ENCODE data around the gene SCTR.
"Not testable (repeated sequence)": the region's sequence is repeated elsewhere in the genome, so short reads cannot be mapped to it uniquely, and the experiment has no call there.

Gene SCTR

DNA sequence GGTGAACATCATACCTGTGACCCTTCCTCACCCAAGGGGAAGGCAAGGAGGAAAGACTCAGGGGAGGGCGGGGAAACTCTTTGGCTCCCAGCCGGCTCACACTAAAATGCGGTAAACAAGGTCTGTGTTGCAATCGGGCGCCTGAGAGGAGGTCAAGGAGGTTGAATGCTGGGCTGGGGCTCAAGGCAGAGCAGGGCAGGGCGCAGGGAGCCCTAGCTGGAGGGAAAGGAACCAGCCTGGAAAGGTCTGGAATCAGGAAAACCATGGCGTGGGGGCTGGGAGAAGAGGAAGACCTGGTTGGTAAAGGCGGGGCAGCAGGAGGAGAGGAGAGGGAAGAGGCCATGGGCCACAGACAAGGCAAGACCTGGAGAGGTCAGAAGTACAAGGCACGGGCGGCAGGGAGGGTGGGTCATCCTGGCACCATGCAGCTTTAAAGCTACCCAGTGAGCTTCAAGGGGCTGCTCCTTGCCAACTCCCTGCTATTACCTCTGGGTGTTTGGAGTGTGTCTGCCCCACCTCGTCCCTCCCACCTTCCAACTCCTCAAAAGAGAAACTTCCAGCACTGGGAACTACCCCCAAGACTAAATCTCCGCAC, 97.4 kb downstream of the SCTR start:
- DNase-seq, result no peak

DNA sequence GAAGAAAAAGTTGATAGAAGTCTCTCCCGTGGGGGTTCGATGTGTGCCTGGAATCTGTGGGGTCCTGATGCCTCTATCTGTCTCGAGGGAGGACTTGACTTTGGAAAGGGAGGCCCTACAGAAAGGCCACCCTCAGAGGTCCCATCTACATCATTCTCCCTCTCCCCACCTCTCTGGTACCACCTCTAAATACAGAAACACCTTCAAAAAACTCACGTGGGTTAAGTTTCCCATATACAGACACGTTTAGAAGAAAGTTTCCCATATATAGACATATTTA, 97.9 kb downstream of the SCTR start:
- no peak for DNase-seq

DNA sequence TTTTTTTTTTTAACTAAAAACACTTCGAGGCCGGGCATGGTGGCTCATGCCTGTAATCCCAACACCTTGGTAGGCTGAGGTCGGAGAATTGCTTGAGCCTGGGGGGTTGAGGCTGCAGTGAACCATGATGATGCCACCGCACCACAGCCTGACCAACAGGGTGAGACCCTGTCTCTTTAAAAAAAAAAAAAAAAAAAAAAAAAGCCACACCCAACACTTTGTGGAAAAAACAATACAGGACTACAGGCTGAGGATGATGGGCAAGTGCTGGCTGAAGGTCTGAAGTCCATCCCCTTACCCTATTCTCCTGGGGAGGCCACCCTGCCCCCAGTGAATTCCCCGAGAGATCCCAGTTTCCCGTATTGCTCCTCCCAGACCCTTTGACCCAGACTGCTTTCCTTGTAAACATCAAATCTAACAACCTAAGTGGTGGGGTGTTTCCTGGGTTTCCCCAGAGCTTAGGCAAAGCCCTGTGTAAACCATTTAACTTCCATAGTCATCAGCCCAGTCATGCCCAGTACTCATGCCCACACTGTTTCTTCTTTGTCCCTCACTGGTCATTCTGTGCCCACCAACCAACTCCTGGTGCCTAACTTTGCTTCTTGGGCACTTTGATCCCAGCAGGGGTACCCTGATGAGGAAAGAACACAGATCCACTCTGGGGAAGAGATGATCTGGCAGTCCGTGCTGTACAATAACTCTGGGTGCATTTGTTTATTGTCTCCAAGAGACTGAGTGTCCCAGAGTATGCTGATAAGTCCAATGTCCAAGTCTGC, 98.5 kb downstream of the SCTR start:
- DNase-seq, result no peak

DNA sequence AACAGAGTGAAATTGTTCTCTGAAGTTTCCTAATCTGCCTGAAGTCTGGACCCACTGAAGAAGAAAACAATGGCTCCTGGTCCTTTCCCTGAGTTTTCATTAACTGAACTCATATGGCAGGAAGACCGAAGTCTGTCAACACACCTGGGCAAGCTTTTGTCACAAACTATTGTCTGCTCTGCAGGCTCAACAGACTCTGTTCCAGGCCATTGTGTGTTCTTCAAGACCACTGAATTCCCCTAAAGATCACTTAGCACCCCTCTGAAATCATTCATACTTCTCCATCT, 99.2 kb downstream of the SCTR start:
- no peak for DNase-seq

DNA sequence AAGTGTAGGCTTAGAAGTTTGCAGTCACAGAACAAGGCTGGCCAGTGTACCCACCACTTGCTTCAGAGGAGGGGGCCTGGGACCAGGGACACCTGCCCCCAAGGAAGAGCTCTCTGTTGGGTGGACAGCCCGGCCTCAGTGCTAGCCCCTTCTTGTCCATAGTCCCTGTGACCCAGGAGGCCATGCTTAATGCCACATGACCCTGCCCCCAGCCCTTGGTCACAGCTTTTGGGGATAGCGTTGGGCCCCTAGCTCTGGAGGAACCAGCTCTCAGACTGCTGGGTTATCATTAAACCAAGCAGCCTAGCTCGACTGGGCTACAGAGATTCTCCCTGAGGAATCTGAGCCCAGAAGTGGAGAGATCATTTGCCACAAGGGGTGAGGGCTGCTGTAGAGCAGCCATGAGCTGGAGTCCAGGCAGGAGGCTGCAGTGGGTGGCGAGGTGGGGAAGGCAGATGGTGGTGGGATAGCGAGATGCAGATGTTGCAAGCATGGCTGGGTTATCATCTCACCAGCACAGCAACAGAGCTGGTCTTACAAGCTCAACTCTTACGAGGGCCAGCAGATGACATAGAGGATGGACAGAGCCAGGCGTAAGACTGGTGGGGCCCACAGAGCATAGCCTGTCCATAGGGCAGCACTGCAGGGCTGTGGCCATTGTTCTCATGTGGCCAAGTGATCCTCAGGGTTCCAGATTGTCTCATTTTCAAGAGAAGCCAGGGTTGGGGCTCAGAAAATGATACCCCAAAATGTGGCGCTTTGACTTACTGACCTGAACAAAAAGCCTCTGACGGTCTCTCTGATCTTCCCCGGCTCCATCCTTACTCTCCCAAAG, 99.8 kb downstream of the SCTR start:
- DNase-seq, result no peak

DNA sequence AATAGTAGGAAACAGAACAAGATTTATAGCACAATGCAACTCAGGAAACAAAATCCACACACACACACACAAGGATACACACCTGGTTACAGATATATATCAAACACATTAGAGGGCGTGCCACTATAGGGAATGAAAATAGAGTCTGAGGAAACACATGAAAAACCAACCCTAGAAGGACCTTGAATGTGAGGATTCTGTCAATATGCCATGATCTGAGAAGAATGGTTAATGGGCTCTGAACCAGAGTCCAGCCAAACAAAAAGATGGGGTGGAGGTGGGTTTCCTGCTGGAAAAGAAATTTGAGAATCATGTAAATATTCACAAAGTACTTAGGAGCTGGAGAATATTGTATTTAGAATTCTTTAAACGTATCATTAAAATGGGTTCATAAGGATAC, 100.5 kb downstream of the SCTR start:
- DNase-seq, result no peak

DNA sequence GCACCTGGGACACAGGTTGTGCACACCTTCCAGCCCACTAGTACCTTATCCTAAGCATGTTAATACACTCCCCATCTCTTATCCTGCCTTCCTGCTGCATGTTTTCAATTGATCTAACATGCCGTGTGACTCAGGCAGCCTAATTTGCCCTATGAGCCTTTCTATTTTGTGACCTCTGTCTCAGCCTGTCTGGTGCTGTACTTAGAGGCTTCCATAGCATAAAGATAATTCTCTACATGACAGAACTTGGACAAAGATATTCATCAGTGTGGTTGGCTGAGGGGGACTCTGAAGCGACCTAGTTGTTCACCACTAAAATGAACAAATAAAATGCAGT, 101.2 kb downstream of the SCTR start:
- no peak for DNase-seq

DNA sequence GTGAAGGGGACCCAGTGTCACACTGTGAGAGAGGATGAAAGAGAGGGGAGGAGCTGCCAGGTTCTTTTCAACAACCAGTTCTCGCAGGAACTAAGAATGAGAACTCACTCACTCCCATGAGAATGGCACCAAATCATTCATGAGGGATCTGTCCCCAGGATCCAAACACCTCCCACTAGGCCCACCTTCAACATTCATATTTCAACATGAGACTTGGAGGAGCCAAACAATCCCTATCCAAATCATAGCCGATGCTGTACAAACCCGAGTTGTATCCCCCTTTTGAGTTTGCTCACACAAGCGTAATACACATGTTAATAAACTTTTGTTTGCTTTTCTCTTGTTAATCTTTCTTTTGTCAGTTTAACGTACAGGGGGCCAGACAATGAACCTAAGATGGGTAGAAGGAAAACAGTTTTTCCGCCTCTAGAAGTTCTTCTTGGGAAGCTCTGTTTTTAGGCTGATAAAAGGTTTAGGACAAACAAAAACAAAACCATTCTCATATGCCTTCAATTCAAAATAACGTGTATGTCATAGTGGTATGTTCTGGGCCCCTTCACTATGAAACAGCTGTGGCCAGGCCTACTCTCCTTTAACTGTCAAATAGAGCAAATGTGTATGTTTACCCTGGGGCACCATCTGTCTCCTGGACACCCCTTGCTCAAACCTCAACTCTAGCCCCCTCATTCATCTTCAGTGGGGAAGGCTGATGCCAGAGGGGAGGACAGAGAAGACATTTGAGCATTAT, 101.7 kb downstream of the SCTR start:
- no peak for DNase-seq

DNA sequence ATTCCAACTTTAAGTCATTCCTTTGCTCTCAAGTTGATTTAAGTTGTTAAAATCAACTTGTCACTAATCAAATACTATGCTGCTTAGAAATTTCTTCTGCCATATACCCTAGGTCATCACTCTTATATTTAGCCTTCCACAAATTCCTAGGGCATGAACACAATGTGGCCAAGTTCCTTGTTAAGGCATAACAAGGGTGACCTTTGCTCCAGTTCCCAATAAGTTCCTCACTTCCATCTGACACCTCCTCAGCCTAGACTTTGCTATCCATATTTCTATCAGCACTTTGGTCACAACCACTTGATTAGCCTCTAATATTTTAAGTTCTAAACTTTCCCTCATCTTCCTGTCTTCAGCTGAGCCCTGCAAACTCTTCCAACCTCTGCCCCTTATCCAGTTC, 102.5 kb downstream of the SCTR start:
- no peak for DNase-seq

DNA sequence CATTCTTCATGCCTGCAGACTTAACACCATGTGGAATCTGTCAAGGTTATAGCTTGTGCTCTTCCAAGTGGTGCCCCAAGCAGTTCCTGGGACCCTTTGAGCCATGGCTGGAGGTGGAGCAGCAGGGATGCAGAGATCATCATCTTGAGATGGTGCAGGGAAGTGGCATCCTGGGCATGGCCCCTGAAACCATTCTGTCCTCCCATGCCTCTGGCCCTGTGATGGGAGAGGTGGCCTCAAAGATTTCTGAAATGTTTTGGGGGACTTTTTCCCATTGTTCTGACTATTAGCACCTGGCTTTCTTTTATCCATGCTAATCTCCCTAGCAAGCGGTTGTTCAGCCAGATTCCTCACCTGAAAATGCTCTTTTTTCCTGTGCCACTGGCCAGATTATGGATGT, 103.0 kb downstream of the SCTR start:
- no peak for DNase-seq

DNA sequence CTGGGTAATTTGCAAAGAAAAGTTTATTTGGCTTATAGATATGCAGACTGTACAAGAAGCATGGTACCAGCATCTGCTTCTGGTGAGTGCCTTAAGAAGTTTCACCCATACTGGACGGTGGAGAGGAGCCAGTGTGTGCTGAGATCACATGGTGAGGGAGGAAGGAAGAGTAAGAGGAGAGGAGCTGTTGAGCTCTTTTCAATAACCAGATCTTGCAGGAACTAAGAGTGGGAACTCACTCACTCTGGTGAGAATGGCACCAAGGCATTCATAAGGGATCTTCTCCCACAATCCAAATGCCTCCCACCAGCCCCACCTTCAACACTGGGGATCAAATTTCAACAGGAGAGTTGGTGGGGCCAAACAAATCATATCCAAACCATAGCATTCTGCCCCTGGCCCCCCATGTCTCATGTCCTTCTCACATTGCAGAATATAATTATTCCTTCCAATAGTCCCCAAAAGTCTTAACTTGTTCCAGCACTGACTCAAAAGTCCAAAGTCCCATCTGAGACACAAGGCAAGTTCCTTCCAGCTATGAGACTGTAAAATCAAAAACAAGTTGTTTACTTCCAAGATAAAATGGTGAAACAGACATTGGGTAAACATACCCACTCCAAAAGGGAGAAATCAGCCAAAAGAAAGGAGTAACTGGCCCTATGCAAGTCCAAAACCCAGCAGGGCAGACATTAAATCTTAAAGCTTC, 104.3 kb downstream of the SCTR start:
- DNase-seq, result no peak

DNA sequence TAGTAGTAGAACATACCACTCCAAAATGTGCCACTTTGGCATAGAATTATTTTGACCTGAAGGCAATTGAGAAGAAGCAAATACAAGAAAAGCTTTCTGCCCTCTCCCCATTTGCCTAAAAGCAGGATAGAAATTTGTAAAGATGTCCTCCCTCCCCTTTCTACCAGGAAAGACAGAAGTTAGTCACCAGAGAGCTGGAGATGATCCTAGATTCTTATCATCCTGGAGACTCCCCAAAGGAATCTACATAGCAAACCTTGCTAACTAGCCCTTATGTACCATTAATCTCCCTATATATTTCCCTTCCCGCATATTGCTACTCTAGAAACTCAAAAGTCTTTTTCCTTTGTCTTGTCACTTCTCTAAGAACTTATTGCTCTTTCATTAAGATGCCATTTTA, 105.2 kb downstream of the SCTR start:
- no peak for DNase-seq

DNA sequence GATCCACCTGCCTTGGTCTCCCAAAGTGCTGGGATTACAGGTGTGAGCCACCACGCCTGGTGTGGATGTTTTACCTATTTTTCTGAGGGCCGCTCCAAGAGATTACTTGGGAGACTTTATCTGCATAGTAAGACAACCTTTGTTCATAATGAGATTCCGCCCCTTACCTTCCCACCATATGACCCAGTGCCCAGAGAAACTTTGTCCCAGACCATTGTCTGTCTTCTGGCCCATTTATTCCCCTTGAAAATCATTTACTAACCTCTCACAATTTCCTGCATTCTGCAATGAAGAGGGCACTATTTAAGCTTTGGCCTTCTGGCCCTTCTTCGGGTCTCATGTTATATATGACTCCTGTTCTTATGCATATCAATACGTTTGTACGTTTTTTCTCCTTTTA, 106.4 kb downstream of the SCTR start:
- DNase-seq, result no peak

DNA sequence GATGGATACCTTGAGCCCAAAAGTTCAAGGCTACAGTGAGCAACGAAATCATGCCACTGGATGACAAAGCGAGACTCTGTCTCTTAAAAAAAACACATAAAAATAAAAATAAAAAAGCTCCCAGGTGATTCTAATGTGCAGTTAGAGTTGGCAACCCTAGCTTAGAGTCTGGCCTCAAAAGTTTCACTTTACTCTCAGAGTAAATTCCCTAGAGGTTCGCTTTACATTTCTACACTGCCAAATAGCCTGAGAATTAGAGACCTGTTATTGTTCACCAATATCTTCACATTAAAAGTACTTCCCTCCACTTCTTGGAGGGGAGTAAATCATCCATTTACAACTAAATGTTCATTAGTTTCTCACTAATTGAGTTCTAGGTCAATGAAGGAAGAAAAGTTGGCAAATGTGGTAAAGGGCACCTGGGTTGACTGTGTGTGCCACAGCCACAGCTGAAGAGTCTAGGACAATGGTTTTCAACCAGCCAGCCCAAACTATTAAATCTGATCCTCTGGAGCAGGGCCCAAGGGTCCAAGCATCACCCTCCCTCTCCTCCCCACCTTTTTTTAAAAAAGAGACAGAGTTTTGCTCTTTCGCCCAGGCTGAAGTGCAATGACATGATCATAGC, 107.9 kb downstream of the SCTR start:
- no peak for DNase-seq

DNA sequence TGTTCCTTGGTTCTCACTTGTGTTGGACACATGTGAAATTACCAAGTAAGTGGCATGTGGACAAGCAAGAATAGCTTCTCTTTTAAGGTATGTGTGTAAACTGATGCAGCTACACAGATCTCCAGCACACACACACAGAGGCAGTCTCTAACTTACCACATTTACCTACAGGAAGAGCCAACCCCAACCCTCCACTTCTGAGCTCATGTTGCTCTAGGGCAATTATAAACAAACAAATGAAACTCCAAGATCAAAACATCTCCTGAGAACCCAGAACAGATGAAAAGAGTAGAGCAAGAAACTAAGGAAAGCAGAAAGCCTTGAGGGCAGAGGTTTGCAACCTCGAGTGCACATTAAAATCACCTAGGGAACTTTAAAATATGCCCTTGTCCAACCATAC, 108.7 kb downstream of the SCTR start:
- no peak for DNase-seq

DNA sequence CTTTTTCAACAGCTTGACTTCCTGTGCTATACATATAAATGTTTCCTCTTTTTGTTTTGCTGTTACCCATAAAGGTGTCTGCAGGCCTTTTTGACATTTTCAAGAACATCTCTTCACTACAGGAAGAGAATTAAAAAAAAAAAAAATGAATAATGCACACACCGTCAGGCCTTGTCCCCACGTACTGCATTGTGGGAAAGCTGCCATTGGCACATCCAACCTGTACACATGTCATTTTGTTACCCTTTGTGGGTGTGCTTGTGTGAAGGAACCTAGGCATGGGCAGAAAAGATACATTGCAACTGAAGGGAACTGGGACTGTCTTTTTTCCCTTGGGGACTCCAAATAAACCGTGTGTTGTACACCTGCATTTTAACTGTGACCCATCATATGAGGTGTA, 109.4 kb downstream of the SCTR start:
- no peak for DNase-seq

DNA sequence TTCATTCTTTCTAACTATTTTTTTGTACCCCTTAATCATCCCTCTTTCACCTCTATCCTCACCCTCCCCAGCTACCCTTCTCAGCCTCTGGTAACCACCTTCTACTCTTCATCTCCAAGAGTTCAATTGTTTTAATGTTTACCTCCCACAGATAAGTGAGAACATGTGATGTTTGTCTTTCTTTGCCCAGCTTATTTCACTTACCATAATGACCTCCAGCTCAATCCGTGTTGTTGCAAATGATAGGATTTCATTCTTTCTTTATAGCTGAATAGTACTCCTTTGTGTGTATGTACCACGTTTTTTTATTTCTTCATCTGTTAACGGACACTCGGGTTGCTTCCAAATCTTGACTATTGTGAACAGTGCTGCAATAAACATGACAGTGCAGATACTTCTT, 114.8 kb downstream of the SCTR start:
- no peak for DNase-seq

DNA sequence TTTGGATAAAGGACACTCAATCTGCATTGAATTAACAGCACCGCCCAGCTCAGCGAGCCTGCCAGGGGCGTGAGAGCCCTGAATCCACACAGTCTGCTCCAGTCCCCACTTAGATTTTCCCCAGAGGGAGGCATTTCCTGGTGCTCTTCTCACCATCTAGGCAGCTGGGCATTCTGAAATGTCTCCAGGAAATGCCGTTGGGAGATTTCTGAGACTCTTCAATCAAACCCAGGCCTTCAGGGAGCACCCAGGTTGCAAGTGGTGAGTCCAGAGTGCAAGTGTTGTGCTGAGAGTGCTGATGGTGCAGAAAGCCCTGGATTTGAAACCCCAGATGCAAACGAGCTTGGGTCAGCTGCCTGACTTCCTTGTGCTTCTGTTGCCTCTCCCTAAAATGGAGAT, 116.1 kb downstream of the SCTR start:
- DNase-seq, result no peak

DNA sequence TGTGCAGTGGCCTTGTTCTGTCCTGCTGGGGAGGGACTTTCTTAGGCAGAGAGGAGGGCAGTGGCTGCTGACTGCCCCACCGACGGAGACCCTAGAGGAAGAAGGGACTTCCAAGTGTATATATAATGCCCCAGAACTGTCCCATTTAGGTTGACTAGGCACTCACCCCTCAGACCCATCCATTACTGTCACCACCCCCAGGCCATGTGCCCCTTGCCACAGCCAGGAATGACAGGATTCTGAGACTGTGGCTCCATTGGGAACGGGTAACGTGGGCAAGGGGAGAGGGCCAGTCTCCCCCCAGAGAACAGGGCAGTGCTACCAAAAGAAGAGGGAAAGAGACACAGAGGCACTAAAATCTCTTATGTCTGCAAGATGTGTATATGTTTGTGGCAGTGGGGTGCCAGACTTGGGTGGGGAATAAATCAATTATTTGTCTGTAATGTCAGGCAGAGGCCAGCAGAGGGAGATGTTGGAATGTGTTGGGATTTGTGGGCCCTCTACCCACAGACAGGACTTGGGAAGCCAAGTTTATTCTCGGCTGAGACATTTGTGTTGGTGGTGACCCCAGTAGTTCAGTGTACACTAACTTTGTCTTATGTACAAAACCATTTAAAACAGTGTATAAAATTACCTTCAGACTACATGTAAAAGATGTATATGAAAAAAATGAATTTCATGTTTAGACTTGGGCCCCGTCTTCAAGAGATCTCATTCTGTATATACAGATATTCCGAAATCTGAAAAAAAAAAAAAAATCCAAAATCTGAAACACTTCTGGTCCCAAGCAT, 116.7 kb downstream of the SCTR start:
- DNase-seq, result peak; percentile 9

DNA sequence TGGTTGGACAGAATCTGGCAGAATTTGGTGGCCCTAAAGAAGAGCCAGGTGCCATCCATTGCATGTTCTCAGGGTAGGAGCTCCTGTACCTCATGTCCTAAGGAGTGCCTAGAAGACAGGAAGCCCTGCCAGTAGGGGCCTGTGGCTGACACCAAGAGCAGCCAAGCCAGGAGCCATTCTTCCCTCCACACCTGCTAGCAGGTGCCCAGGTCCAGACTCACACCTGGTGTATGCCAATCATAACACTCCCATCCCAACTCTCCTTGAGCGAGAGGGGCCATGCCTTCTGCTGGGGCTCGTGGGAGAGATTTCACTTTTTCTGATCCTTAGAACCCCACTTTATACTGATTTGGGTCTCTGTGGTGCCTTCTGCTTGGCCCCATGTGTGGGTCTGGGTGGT, 119.1 kb downstream of the SCTR start:
- DNase-seq, result no peak

DNA sequence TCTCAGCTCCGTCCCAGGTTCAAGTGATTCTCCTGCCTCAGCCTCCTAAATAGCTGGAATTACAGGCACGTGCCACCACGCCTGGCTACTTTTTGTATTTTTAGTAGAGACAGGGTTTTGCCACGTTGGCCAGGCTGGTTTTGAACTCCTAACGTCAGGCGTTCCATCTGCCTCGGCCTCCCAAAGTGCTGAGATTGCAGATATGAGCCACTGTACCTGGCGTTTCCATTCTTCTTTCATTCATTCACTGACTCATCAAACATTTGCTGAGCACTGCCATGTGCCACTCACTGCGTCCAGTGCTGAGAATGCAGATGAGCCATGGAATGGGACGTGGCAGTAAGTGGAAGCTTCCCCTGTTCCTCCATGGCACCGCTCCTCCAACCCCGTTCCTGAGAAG, 120.7 kb downstream of the SCTR start:
- DNase-seq, result not testable (repeated sequence)
